ENCODE data around the gene ZSWIM9. TPM values are rescaled to one million over a fixed set of nuclear protein-coding genes. Genes with fewer than 3 reads are reported as not detected.

The ZSWIM9 gene
- 2.3 and 2.9 TPM in 2 replicates for total RNA-seq

GRCh38 chr19:48169939-48170803, at the start of gene ZSWIM9, which contains the start of gene LIG1:
Gene ZSWIM9 (plus strand): TSS chr19:48170680. CDS start chr19:48171803, 1,123 bp downstream.
Gene LIG1 (minus strand): TSS chr19:48170344. CDS start chr19:48165566, 4,778 bp downstream.

Other genes starting within 250 kb of the ZSWIM9 start
- gene BSPH1, start 178.5 kb upstream of the ZSWIM9 start, total RNA-seq = not detected in 2 replicates
- gene ELSPBP1, start 176.0 kb upstream of the ZSWIM9 start, total RNA-seq = not detected in 2 replicates
- not detected in 2 replicates for gene CABP5, start 126.6 kb upstream of the ZSWIM9 start, total RNA-seq
- 34.8 and 64.0 TPM in 2 replicates for gene PLA2G4C, start 59.9 kb upstream of the ZSWIM9 start, total RNA-seq
- gene LIG1, start 336 bp upstream of the ZSWIM9 start, total RNA-seq = 17.9 and 18.7 TPM in 2 replicates
- gene CARD8, start 85.2 kb downstream of the ZSWIM9 start, total RNA-seq = 62.0 and 103 TPM in 2 replicates
- 0.26 and 0.76 TPM in 2 replicates for gene ZNF114, start 99.4 kb downstream of the ZSWIM9 start, total RNA-seq
- 0.60 and 6.3 TPM in 2 replicates for gene EMP3, start 154.9 kb downstream of the ZSWIM9 start, total RNA-seq
- gene TMEM143, start 193.3 kb downstream of the ZSWIM9 start, total RNA-seq = 1.7 and 2.7 TPM in 2 replicates
- not detected in 2 replicates for gene SYNGR4, start 193.7 kb downstream of the ZSWIM9 start, total RNA-seq
- gene KDELR1, start 220.9 kb downstream of the ZSWIM9 start, total RNA-seq = 34.7 and 35.4 TPM in 2 replicates
- gene GRIN2D, start 223.0 kb downstream of the ZSWIM9 start, total RNA-seq = 0.26 and 0.33 TPM in 2 replicates